ENCODE measurements around the gene TUBB. TPM values are rescaled to one million over a fixed set of nuclear protein-coding genes. Genes with fewer than 3 reads are reported as not detected.

The TUBB gene
- total RNA-seq, 1 experiment from 2014 or later: 886 TPM

- peak overlapping the region; percentile 86 for H3K4me2 ChIP-seq (ENCODE audit: low read length)
- no peaks in the 10 kb centered on the region for H4K20me1 ChIP-seq (ENCODE audit: insufficient read depth)
- no peaks in the 10 kb centered on the region for H3K9me2 ChIP-seq (ENCODE audit: insufficient read depth)
- RAD21 ChIA-PET (ENCODE audit: low non-redundant PET in 1 of 2, low total read pairs in 2 of 2, uncharacterized antibody in 2 of 2, unreplicated experiment in 2 of 2): interaction anchor here in 1 of 2 experiments (1.6 kb wide), 1 partner anchor 26 kb away, joined by 4 read pairs; the partner anchor contains the start of gene MDC1
- H2AFZ ChIP-seq (ENCODE audit: low read depth, low read length, poor library complexity, severe bottlenecking): no peak overlapping the region
- intact Hi-C loops (cut with micrococcal nuclease): no loop called here
- CTCF ChIA-PET: interaction anchor here (1.5 kb wide), 1 partner anchor 12 kb away, joined by 9 read pairs; no protein-coding TSS in a partner anchor
- TF ChIP-seq CBX3 (IDR thresholded peaks at IDR 0.05; ENCODE audit: low read depth): no peak
- no peak for TF ChIP-seq TCF7L2 (IDR thresholded peaks at IDR 0.05; ENCODE audit: borderline replicate concordance, extremely low read depth, insufficient read depth, insufficient read length)
- no peak for TF ChIP-seq FOSL1 (IDR thresholded peaks at IDR 0.05; ENCODE audit: low read depth)
- no peak for TF ChIP-seq ZBTB33 (IDR thresholded peaks at IDR 0.05; ENCODE audit: extremely low read depth, insufficient replicate concordance, low read length)
- TF ChIP-seq, protein P1, sequence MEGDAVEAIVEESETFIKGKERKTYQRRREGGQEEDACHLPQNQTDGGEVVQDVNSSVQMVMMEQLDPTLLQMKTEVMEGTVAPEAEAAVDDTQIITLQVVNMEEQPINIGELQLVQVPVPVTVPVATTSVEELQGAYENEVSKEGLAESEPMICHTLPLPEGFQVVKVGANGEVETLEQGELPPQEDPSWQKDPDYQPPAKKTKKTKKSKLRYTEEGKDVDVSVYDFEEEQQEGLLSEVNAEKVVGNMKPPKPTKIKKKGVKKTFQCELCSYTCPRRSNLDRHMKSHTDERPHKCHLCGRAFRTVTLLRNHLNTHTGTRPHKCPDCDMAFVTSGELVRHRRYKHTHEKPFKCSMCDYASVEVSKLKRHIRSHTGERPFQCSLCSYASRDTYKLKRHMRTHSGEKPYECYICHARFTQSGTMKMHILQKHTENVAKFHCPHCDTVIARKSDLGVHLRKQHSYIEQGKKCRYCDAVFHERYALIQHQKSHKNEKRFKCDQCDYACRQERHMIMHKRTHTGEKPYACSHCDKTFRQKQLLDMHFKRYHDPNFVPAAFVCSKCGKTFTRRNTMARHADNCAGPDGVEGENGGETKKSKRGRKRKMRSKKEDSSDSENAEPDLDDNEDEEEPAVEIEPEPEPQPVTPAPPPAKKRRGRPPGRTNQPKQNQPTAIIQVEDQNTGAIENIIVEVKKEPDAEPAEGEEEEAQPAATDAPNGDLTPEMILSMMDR (IDR thresholded peaks at IDR 0.05 in 2 of 3, conservative IDR thresholded peaks at IDR 0.05 in 1 of 3; ENCODE audit: borderline replicate concordance in 1 of 3, insufficient read depth in 1 of 3, low read depth in 2 of 3, low read length in 2 of 3): no peak
- no peak for TF ChIP-seq EZH2 (IDR thresholded peaks at IDR 0.05)
- TF ChIP-seq EGR1 (IDR thresholded peaks at IDR 0.05; ENCODE audit: low read depth): no peak
- TF ChIP-seq, protein P2, sequence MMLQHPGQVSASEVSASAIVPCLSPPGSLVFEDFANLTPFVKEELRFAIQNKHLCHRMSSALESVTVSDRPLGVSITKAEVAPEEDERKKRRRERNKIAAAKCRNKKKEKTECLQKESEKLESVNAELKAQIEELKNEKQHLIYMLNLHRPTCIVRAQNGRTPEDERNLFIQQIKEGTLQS (IDR thresholded peaks at IDR 0.05): no peak
- TF ChIP-seq SIN3A (IDR thresholded peaks at IDR 0.05; ENCODE audit: low read depth): no peak
- TF ChIP-seq MAX (IDR thresholded peaks at IDR 0.05): no peak
- no peak for TF ChIP-seq REST (IDR thresholded peaks at IDR 0.05; ENCODE audit: low read depth)
- TF ChIP-seq ZNF274 (IDR thresholded peaks at IDR 0.05; ENCODE audit: low read depth, low read length): no peak
- no peak for TF ChIP-seq SP1 (IDR thresholded peaks at IDR 0.05; ENCODE audit: low read depth)
- TF ChIP-seq ZFX (IDR thresholded peaks at IDR 0.05): no peak
- no peak for TF ChIP-seq RAD21 (IDR thresholded peaks at IDR 0.05; ENCODE audit: low read depth)
- TF ChIP-seq JUND (IDR thresholded peaks at IDR 0.05): no peak
- TF ChIP-seq SRF (IDR thresholded peaks at IDR 0.05; ENCODE audit: low read depth): no peak
- TF ChIP-seq POLR2A (IDR thresholded peaks at IDR 0.05; ENCODE audit: borderline replicate concordance, extremely low read depth, insufficient read depth, insufficient read length): no peak
- TF ChIP-seq POLR2AphosphoS5 (IDR thresholded peaks at IDR 0.05; ENCODE audit: low read depth, low read length): no peak
- POLR2A ChIA-PET: interaction anchor here (0.7 to 3.5 kb wide), 6 partner anchors 10 to 39 kb away, joined by 3 to 25 read pairs (median 3); partner anchors contain the start of genes DHX16, MDC1 and TUBB
- TSS peak; percentile 54 for BruUV-seq (replicated peaks)
- peak overlapping the region; percentile 67 for H3K9ac ChIP-seq (ENCODE audit: low read length)
- H3K27me3 ChIP-seq (ENCODE audit: insufficient read depth, low read length): no peaks in the 10 kb centered on the region
- ATAC-seq (no peak), DNase-seq (ENCODE audit: low read depth, low spot score) (no peak)
- H3K27ac ChIP-seq (ENCODE audit: low read depth, low read length): peak overlapping the region; percentile 77
- peaks cover 43 to 63% of the 10 kb centered on the region in 2 experiments for H3K4me1 ChIP-seq (ENCODE audit: control insufficient read depth in 1 of 2, insufficient read depth in 2 of 2, low read length in 2 of 2)
- no peaks in the 10 kb centered on the region for H3K36me3 ChIP-seq (ENCODE audit: control insufficient read depth in 1 of 2, insufficient read depth in 2 of 2, low read length in 2 of 2)
- no peaks in the 10 kb centered on the region for H3K9me3 ChIP-seq (ENCODE audit: control insufficient read depth in 1 of 2, insufficient read depth in 1 of 2, low read depth in 1 of 2, low read length in 2 of 2)
- H3K79me2 ChIP-seq (ENCODE audit: insufficient read depth, low read length): peaks cover 1% of the 10 kb centered on the region; the same call in 1 of the 2 replicates
- H3K4me3 ChIP-seq (replicated peaks in 1 of 2; ENCODE audit: low read depth in 1 of 2, low read length in 2 of 2): peak overlapping the region; percentile 58 to 61
Observed at GRCh38 chr6:30691208-30691847, 28.8 kb upstream of the TUBB start.

Data from HCT116 (cell line).